NCI-H2029 (cell line): Measurements from ENCODE around the gene PEX10.

Experiments
- DNase-seq: peaks from one replicate; lab custom pipeline; 2025; lab: John Stamatoyannopoulos, UW

The PEX10 gene

GRCh38 chr1:2404890-2405511 is 7.4 kb downstream of the PEX10 start:
- no peak for DNase-seq

- DNase-seq, result no peak
Measured at GRCh38 chr1:2404142-2404889, 8.0 kb downstream of the PEX10 start.

GRCh38 chr1:2403273-2403672 is 9.1 kb downstream of the PEX10 start:
- no peak for DNase-seq

GRCh38 chr1:2402420-2402819 is 9.9 kb downstream of the PEX10 start:
- DNase-seq, result no peak

GRCh38 chr1:2400950-2401649 is 11.3 kb downstream of the PEX10 start:
- no peak for DNase-seq

GRCh38 chr1:2400576-2400909 is 11.8 kb downstream of the PEX10 start:
- DNase-seq, result no peak

- DNase-seq, result no peak
Measured at GRCh38 chr1:2399890-2400575, 12.3 kb downstream of the PEX10 start.

- DNase-seq, result no peak
Measured at GRCh38 chr1:2398871-2399270, 13.5 kb downstream of the PEX10 start.

- no peak for DNase-seq
Measured at GRCh38 chr1:2397007-2397679, 15.2 kb downstream of the PEX10 start.

GRCh38 chr1:2396476-2396875 is 15.9 kb downstream of the PEX10 start:
- no peak for DNase-seq

- DNase-seq, result no peak
Measured at GRCh38 chr1:2396059-2396458, 16.3 kb downstream of the PEX10 start.

GRCh38 chr1:2395245-2395644 is 17.1 kb downstream of the PEX10 start:
- no peak for DNase-seq

GRCh38 chr1:2394761-2395160 is 17.6 kb downstream of the PEX10 start:
- no peak for DNase-seq

GRCh38 chr1:2394220-2394619 is 18.1 kb downstream of the PEX10 start:
- DNase-seq, result no peak

- no peak for DNase-seq
Measured at GRCh38 chr1:2393471-2393877, 18.9 kb downstream of the PEX10 start.

GRCh38 chr1:2392686-2393085 is 19.7 kb downstream of the PEX10 start:
- no peak for DNase-seq

GRCh38 chr1:2391931-2392509 is 20.3 kb downstream of the PEX10 start:
- DNase-seq, result no peak

GRCh38 chr1:2391041-2391930 is 21.1 kb downstream of the PEX10 start, which contains the start of the genes MORN1 and RER1:
Gene MORN1 (minus strand): TSS chr1:2391554. CDS start chr1:2391533, 21 bp downstream.
Gene RER1 (plus strand): TSS chr1:2391841. CDS start chr1:2395791, 3,950 bp downstream.
- peak; percentile 96 for DNase-seq

- no peak for DNase-seq
Measured at GRCh38 chr1:2389644-2390043, 22.7 kb downstream of the PEX10 start.
